ENCODE measurements around the gene TCERG1L. TPM values are rescaled to one million over a fixed set of nuclear protein-coding genes. Genes with fewer than 3 reads are reported as not detected.

The TCERG1L gene
- total RNA-seq, 1 experiment from 2014 or later, result not detected

DNA sequence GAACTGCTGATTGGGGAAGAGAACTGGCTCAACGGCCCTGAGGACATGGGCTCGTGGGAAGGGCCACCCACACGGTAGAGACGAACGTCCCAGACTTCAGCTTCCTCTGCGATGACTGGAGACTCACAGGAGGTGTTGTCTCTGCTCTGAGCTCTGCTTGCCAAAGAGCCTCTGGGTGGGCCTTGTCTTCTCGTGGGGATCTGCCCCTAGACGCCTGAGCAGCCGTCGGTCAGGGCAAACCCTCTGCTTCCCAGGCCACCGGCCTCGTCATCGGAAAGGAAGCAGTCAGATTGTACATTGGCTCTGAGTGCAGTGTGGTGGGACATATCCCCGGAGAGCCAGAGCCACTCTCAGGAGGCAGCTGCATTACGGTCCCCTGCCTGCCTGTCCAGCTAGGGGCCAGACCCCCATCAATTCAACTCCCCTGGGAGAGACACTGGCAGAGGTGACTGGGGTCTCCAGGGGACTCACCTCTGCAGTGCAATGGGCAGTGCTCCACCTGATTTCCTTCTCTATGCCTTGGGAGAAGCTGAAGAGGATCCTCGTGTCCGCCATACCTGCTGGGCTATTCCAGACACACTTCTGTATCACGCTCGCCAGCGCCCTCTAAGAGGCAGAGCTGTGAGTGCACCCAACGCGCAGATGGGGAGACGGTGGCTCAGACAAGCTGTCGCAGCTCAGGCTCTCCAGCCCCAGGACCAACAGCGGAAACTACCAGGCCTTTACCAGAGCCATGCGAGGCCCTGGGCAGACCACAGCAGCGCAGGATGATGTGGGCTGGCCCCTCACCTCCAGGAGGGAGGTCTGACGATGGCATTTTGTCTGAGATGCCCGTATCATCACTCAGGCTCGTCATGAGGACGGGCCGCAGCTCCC, 227.4 kb downstream of the TCERG1L start:
- Histone ChIP-seq H3K4me2 (no peak overlapping the region), H3K4me1 (replicated peaks; ENCODE audit: insufficient read depth) (no peaks in the 10 kb centered on the region), H4K20me1 (ENCODE audit: insufficient read depth) (no peaks in the 10 kb centered on the region), H3F3A (ENCODE audit: insufficient read depth, low read depth) (no peaks in the 10 kb centered on the region), H3K4me3 (no peak overlapping the region), H3K9me3 (ENCODE audit: insufficient read depth, low read depth) (no peaks in the 10 kb centered on the region), H3K9me2 (ENCODE audit: insufficient read depth) (no peaks in the 10 kb centered on the region), H3K27me3 (ENCODE audit: insufficient read depth, low read depth) (peaks cover 47% of the 10 kb centered on the region), H3K79me2 (ENCODE audit: low read depth) (no peaks in the 10 kb centered on the region), H3K36me3 (ENCODE audit: low read depth) (no peaks in the 10 kb centered on the region), H2AFZ (no peak overlapping the region), H3K27ac (no peak overlapping the region)
- ChIA-PET POLR2A (ENCODE audit: unreplicated experiment) (no interaction called here), CTCF (no interaction called here)
- intact Hi-C loops (cut with micrococcal nuclease; ENCODE audit: unreplicated experiment), result no loop called here
- no TSS peak for BruUV-seq (replicated peaks)
- TF ChIP-seq, protein P1, sequence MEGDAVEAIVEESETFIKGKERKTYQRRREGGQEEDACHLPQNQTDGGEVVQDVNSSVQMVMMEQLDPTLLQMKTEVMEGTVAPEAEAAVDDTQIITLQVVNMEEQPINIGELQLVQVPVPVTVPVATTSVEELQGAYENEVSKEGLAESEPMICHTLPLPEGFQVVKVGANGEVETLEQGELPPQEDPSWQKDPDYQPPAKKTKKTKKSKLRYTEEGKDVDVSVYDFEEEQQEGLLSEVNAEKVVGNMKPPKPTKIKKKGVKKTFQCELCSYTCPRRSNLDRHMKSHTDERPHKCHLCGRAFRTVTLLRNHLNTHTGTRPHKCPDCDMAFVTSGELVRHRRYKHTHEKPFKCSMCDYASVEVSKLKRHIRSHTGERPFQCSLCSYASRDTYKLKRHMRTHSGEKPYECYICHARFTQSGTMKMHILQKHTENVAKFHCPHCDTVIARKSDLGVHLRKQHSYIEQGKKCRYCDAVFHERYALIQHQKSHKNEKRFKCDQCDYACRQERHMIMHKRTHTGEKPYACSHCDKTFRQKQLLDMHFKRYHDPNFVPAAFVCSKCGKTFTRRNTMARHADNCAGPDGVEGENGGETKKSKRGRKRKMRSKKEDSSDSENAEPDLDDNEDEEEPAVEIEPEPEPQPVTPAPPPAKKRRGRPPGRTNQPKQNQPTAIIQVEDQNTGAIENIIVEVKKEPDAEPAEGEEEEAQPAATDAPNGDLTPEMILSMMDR (conservative IDR thresholded peaks at IDR 0.05), result no peak
- no peak for TF ChIP-seq EZH2 (IDR thresholded peaks at IDR 0.05; ENCODE audit: low read depth)
- DNase-seq, result no peak

DNA sequence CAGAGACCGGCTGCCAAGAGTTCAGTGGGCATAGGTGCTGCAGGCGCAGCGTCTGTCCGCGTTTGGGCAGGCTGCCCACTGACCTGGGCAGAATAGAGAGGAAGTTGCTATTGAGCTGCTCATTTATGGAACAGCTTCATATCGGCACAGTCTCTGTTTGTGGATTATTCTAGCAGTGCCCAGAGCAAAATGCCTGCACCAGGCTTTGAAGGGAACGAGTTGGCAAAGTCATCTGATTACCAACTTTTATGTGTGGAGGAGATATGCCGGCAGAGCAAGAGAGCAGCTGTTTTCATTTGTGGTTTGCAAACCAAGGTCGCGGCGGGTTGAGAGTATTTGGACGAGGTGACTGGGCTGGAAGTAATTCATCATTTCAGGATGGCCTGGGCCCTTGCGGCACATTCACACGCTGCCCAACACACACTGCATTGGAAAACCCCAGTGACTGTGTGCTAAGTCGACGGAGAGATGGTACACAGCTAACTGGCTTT, 228.5 kb downstream of the TCERG1L start:
- H3K9me3 ChIP-seq (ENCODE audit: insufficient read depth, low read depth), result no peaks in the 10 kb centered on the region
- POLR2A ChIA-PET (ENCODE audit: unreplicated experiment), result no interaction called here
- no peaks in the 10 kb centered on the region for H3F3A ChIP-seq (ENCODE audit: insufficient read depth, low read depth)
- H3K27ac ChIP-seq, result no peak overlapping the region
- H3K27me3 ChIP-seq (ENCODE audit: insufficient read depth, low read depth), result peaks cover 39% of the 10 kb centered on the region
- CTCF ChIA-PET, result no interaction called here
- intact Hi-C loops (cut with micrococcal nuclease; ENCODE audit: unreplicated experiment), result no loop called here
- no peak for DNase-seq
- H3K4me1 ChIP-seq (replicated peaks; ENCODE audit: insufficient read depth), result no peaks in the 10 kb centered on the region
- H4K20me1 ChIP-seq (ENCODE audit: insufficient read depth), result no peaks in the 10 kb centered on the region
- H3K4me2 ChIP-seq, result no peak overlapping the region
- no peak overlapping the region for H3K4me3 ChIP-seq
- no TSS peak for BruUV-seq (replicated peaks)
- TF ChIP-seq, protein P1 (conservative IDR thresholded peaks at IDR 0.05), result no peak
- no peak for TF ChIP-seq EZH2 (IDR thresholded peaks at IDR 0.05; ENCODE audit: low read depth)
- H3K9me2 ChIP-seq (ENCODE audit: insufficient read depth), result no peaks in the 10 kb centered on the region
- no peak overlapping the region for H2AFZ ChIP-seq
- no peaks in the 10 kb centered on the region for H3K36me3 ChIP-seq (ENCODE audit: low read depth)
- no peaks in the 10 kb centered on the region for H3K79me2 ChIP-seq (ENCODE audit: low read depth)

DNA sequence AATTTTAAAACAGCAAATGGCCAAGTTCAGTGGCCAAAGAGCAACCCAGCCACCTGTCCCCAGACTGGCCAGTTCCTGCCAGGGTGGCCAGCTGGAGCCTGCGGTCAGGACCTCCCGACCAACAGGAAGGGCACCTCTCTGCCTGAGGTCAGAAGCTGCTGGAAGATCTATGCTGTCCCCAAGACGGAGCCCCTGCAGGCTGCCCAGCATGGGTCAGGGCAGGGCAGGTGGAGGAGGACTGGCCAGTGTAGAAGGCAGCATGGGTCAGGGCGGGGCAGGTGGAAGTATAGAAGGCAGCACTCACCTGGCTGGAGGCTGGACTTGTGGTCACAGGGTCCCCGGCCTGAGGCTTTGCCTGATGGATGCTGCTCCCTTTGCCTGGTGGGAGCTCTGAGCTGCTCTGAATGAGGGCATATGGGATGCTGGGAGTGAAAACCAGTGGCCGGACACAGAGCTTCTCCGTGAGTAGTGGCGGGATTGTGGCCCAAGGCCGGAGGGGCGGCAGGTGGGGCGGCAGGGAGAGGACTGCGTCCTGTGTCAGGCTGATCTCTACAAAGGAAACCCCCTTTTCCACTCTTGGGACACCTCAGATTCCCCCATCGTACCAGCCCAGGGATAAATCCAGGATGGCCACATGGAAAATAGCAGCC, 229.2 kb downstream of the TCERG1L start:
- no TSS peak for BruUV-seq (replicated peaks)
- Histone ChIP-seq H3K79me2 (ENCODE audit: low read depth) (no peaks in the 10 kb centered on the region), H3K4me2 (no peak overlapping the region), H3K36me3 (ENCODE audit: low read depth) (no peaks in the 10 kb centered on the region), H4K20me1 (ENCODE audit: insufficient read depth) (no peaks in the 10 kb centered on the region), H3K4me1 (replicated peaks; ENCODE audit: insufficient read depth) (no peaks in the 10 kb centered on the region), H3K9me2 (ENCODE audit: insufficient read depth) (no peaks in the 10 kb centered on the region), H3F3A (ENCODE audit: insufficient read depth, low read depth) (no peaks in the 10 kb centered on the region), H2AFZ (no peak overlapping the region), H3K27me3 (ENCODE audit: insufficient read depth, low read depth) (peaks cover 40% of the 10 kb centered on the region), H3K9me3 (ENCODE audit: insufficient read depth, low read depth) (no peaks in the 10 kb centered on the region), H3K4me3 (no peak overlapping the region), H3K27ac (no peak overlapping the region)
- DNase-seq, result no peak
- ChIA-PET POLR2A (ENCODE audit: unreplicated experiment) (no interaction called here), CTCF (no interaction called here)
- intact Hi-C loops (cut with micrococcal nuclease; ENCODE audit: unreplicated experiment), result no loop called here
- TF ChIP-seq EZH2 (IDR thresholded peaks at IDR 0.05; ENCODE audit: low read depth), result no peak
- TF ChIP-seq, protein P1 (conservative IDR thresholded peaks at IDR 0.05), result no peak

All from PC-9 (cell line).